GM21390 (cell line): ENCODE measurements around the gene DNAAF3.
A peak's percentile ranks its signal among the peaks of the same experiment; 100 is the strongest.
"Not testable (repeated sequence)": the region's sequence is repeated elsewhere in the genome, so short reads cannot be mapped to it uniquely, and the experiment has no call there.

Experiments
- ATAC-seq: cut with Tn5 transposase; IDR thresholded peaks from one replicate; pipeline ENCODE4 v1.9.1; 2021; ENCODE audit not compliant: unreplicated experiment

Gene DNAAF3

DNA sequence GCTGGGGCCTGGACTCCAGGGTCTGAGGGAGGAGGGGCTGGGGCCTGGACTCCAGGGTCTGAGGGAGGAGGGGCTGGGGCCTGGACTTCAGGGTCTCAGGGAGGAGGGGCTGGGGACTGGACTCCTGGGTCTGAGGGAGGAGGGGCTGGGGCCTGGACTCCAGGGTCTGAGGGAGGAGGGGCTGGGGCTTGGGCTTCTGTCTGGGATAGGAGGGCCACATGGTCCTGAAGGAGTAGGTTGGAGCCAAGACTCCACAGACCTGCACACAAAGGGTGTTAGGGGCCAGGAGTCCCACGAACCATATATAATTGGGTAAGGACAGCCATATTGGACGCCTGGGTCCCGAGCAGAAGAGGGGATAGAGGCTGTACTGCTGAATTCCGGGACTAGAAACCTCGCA, 10.6 kb downstream of the DNAAF3 start:
- ATAC-seq, result not testable (repeated sequence)

DNA sequence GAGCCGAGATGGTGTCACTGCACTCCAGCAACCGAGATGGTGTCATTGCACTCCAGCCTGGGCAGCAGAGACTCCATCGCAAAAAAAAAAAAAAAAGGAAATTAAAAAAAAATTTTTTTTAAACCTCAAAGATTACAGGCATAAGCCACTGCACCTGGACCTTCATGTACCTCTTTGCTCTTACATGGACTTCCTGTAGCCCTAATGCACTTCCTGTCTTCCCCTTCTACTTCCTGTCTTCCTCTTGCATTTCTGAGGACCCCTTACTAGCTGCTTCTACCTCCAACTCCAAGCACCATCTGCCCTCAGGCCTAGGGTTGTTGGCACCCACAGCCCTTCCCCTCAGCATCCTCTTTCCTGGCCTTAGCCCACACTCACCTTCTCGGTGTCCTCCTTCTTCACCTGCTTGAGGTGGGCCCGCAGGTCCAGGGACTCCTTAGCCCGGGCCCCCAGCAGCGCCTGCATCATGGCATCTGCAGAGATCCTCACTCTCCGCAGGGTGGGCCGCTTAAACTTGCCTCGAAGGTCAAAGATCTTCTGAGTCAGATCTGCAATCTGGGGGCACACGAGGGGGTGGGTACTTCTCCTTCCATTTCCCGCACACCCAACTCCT, 12.7 kb downstream of the DNAAF3 start:
- ATAC-seq, result no peak

DNA sequence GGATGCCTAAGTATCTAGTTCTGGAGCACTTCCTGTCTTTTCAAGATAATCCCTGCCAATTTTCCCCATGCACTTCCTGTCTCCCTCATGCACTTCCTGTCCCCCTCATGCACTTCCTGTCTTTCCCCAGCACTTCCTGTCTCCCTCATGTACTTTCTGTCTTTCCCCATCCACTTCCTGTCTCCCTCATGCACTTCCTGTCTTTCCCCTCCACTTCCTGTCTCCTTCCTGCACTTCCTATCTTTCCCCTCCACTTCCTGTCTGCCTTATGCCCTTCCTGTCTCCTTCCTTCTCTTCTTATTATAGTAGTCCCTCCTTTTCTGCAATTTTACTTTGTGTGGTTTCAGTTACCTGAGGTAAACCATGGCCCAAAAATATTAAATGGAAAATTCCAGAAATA, 14.4 kb downstream of the DNAAF3 start:
- ATAC-seq, result no peak

- ATAC-seq, result no peak
These were observed 17.1 kb downstream of the DNAAF3 start, which contains the start of gene TNNT1 for GRCh38 chr19:55149078-55150003. Gene TNNT1, minus strand, starts transcription at chr19:55149206. Its CDS starts 2,049 bp downstream, at chr19:55147157.

GRCh38 chr19:55147545-55148251, 18.7 kb downstream of the DNAAF3 start:
- no peak for ATAC-seq

DNA sequence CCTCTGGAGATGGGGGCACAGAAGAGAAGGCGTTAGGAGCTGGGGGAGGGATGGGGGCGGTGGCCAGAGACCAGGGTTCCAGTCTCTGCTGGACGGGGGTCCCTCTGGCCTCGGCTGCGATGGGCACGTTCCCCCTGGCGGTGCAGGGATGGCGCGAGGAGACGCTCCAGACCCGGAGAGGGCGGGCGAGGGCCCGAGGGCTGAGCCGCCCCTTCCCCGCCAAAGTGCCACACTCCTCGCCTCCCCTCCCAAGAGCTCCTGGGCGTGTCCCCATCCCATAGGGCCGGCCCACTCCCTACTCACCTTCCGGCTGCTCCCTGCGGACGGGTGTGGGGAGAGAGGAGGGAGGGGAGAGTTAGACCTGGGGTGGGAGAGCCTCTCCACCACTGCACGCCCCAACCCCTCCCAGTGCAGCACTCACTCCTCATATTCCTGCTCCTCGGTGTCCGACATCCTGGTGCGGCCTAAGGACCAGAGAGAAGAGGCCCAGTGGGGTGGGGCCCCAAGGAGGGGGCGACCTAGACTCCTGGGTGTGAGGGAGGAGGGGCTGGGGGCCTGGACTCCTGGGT, 19.6 kb downstream of the DNAAF3 start:
- no peak for ATAC-seq

DNA sequence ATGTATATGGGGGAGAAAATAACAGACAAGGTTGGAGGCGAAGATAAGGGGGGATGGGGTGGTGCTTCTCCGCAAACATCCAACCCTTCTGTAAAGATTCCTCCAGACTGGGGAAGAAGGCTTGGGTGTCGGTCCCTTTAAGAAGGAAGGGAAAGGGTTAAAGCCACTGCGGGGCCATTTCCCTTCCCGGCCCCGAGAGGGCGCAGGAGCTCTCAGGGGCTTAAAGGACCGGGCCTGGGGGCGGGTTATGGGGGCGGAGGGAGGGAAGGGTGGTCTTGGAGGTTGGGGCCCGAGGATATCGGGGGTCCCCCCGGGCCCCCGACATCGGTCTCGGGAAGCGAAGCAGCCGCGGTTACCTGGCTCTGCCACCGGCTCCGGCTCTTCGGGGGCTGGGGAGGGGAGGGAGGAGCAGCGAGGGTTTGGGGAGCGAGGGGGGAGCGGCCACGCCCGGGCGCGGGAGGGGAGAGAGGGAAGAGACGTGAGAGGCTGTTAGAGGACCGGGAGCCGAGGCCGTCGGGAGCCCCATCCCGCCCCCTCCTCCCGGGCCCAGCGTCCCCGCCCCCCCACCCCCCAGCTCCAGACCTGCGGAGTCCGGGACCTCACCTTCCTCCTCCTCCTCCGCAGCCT, 20.2 kb downstream of the DNAAF3 start:
- ATAC-seq, result no peak

DNA sequence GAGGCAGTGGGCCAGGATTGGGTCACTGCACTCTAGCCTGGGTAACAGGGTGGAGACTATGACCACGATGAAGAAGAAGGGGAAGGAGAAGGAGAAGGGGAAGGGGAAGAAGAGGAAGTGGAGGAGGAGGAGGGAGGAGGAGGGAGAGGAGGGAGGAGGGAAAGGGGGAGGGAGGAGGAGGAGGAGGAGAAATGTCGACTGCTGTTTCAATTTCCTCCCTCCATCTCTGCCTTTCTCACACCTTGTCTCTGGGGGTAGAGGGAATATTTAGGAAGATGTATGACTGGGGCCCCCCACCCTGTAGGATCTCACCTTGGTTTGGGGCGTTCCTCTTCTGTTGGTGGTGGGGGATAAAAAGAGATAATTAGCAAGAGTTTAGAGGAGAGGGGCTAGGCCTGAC, 21.2 kb downstream of the DNAAF3 start:
- ATAC-seq, result no peak

DNA sequence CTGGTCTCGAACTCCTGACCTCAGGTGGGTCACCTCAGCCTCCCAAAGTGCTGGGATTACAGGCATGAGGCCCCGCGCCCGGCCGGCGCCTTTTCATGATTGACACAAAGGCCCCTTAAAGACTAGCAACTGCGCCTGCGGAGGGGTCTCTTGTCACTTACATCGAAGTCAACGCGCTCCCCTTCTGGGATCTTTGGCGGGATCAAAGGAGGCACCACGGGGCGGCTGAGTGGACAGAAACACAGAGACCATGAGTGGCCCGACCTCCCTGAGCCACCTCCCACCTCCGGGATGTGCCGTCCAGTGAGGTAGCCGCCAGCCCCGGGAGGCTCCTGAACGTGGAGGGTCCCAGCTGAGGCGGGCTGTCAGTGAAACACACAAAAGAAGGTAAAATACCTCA, 24.7 kb downstream of the DNAAF3 start:
- no peak for ATAC-seq

DNA sequence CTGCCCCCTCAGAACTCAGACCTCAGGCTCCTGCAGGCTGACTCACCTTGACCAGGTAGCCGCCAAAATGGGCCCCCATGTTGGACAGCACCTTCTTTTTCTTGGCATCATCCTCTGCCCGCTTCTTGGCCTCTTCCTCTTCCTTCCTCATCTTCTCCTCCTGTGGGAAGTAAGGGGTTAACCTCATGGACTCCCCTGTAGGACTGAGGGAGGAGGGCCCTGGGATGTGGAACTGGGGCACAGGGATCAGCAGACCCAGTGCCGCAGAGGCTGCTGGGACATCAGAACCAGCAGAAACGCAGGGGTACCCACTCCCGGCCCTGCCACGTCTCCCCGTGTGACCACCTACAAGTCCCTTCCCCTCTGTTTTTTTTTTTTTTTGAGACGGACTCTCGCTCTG, 28.5 kb downstream of the DNAAF3 start:
- no peak for ATAC-seq

GRCh38 chr19:55136399-55137102, 29.9 kb downstream of the DNAAF3 start:
- ATAC-seq, result no peak

- no peak for ATAC-seq
These were observed 31.7 kb downstream of the DNAAF3 start for GRCh38 chr19:55134736-55135135.

GRCh38 chr19:55133639-55134444, 32.6 kb downstream of the DNAAF3 start:
- ATAC-seq, result no peak

- ATAC-seq, result no peak
These were observed 33.8 kb downstream of the DNAAF3 start for GRCh38 chr19:55132453-55133129.

- no peak for ATAC-seq
These were observed 35.0 kb downstream of the DNAAF3 start for GRCh38 chr19:55131421-55131820.

DNA sequence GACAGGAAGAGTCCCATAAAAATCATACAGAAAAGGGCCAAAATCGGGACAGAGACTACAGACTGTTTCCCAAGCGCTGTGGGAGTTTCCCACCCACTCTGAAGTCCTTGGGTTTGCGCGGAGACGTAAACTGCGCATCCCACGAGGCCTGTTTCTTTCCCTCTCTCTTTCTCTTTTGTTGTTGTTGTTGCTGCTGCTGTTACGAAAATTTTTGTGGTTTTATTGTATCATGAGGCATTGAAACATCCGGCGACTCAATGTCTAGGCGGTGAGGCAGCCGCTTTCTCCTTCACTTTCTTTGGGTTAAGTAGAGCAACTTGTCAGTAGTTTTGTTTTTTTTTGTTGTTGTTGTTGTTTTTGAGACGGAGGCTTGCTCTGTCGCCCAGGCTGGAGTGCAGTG, 47.4 kb downstream of the DNAAF3 start:
- ATAC-seq, result no peak

DNA sequence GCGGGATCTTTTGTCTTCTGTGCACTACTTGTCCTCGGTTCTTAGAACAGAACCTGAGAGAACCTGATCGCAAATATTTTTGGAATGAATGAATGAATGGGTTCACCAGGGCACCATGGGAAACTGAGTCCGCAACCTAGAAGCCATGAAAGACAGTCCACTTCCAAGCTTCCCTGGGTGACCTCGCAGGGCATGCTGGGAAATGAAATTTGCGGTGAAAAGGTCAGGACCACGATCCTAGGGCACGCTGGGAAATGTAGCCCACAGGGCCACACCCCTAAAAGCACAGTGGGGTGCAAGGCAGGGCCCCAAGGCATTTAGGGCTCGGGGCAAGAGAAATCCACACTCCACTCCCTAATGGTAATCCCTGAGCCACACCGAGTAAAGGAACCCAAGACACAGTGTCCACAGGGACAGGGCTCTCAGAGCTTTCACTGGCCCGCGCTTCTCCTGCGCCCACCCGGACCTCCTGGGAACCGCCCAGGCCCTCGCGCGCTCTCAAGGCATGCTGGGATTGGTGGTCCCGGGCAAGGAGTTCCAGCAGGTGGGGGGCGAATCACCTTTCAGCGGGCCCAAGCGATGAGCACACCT, 47.9 kb downstream of the DNAAF3 start:
- no peak for ATAC-seq

DNA sequence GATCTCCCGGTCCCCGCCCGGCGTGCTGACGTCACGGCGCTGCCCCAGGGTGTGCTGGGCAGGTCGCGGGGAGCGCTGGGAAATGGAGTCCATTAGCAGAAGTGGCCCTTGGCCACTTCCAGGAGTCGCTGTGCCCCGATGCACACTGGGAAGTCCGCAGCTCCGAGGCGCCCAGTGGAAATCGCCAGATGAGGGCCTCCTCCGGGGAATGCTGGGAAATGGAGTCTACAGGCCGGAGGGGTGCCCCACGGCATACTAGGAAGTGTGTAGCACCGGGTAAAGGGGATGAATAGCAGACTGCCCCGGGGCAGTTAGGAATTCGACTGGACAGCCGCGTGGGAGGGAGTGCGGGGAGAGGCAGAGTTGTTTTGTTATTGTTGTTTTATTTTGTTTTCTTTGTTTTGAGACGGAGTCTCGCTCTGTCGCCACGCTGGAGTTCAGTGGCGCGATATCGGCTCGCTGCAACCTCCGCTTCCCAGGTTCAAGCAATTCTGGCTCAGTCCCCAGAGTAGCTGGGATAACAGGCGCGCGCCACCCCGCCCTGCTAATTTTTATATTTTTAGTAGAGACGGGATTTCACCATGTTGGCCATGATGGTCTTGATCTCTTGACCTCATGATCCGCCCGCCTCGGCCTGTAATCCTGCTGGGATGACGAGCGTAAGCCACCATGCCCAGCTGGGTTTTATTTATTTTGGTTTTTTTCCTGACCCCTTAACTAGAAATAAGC, 48.6 kb downstream of the DNAAF3 start:
- ATAC-seq, result peak; percentile 78
